ENCODE results near the gene CLDN19.

DNA sequence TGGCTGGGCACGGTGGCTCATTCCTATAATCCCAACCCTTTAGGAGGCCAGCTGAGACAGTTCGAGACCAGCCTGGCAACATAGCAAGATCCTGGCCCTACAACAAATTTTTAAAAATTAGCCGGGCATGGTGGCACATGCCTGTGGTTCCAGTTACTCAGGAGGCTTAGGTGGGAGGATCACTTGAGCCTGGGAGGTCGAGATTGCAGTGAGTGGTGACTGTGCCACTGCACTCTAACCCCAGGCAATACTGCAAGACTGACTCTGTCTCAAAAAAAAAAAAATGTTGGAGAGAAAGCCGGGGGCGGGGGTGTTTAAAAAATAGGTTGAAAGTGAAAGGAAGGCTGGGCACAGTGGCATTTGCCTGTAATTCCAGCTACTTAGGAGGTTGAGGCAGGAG lies 16.5 kb downstream of the CLDN19 start:
- TF ChIP-seq, protein P1, sequence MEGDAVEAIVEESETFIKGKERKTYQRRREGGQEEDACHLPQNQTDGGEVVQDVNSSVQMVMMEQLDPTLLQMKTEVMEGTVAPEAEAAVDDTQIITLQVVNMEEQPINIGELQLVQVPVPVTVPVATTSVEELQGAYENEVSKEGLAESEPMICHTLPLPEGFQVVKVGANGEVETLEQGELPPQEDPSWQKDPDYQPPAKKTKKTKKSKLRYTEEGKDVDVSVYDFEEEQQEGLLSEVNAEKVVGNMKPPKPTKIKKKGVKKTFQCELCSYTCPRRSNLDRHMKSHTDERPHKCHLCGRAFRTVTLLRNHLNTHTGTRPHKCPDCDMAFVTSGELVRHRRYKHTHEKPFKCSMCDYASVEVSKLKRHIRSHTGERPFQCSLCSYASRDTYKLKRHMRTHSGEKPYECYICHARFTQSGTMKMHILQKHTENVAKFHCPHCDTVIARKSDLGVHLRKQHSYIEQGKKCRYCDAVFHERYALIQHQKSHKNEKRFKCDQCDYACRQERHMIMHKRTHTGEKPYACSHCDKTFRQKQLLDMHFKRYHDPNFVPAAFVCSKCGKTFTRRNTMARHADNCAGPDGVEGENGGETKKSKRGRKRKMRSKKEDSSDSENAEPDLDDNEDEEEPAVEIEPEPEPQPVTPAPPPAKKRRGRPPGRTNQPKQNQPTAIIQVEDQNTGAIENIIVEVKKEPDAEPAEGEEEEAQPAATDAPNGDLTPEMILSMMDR (conservative IDR thresholded peaks at IDR 0.05; ENCODE audit: low read depth, low read length), result no peak
- TF ChIP-seq EZH2 (IDR thresholded peaks at IDR 0.05; ENCODE audit: borderline replicate concordance, low read depth, low read length, poor library complexity, severe bottlenecking), result no peak
